Fibroblast of pulmonary artery (primary cell): ENCODE measurements around the gene INA.

Source experiments
- DNase-seq: peaks from one replicate; pipeline ENCODE4 v3.0.0-alpha.2; 2010; ENCODE audit warnings: low read depth
- H3K4me3 ChIP-seq: replicated peaks from 2 replicates; pipeline ENCODE4 v1.5.1; 2011; ENCODE audit warnings: low read depth, mild to moderate bottlenecking, control low read depth, low read length, moderate library complexity
- TF ChIP-seq, protein P1 (sequence below): IDR thresholded peaks from 2 replicates; pipeline ENCODE4 v1.5.1; 2011; ENCODE audit warnings: mild to moderate bottlenecking, control low read depth, low read length, inconsistent platforms; ENCODE audit errors: missing control alignments

The INA gene

GRCh38 chr10:103273041-103273441, 3.9 kb upstream of the INA start:
- DNase-seq = peak; percentile 93
- H3K4me3 ChIP-seq = no peak overlapping the region
- TF ChIP-seq, protein P1, sequence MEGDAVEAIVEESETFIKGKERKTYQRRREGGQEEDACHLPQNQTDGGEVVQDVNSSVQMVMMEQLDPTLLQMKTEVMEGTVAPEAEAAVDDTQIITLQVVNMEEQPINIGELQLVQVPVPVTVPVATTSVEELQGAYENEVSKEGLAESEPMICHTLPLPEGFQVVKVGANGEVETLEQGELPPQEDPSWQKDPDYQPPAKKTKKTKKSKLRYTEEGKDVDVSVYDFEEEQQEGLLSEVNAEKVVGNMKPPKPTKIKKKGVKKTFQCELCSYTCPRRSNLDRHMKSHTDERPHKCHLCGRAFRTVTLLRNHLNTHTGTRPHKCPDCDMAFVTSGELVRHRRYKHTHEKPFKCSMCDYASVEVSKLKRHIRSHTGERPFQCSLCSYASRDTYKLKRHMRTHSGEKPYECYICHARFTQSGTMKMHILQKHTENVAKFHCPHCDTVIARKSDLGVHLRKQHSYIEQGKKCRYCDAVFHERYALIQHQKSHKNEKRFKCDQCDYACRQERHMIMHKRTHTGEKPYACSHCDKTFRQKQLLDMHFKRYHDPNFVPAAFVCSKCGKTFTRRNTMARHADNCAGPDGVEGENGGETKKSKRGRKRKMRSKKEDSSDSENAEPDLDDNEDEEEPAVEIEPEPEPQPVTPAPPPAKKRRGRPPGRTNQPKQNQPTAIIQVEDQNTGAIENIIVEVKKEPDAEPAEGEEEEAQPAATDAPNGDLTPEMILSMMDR = no peak

DNA sequence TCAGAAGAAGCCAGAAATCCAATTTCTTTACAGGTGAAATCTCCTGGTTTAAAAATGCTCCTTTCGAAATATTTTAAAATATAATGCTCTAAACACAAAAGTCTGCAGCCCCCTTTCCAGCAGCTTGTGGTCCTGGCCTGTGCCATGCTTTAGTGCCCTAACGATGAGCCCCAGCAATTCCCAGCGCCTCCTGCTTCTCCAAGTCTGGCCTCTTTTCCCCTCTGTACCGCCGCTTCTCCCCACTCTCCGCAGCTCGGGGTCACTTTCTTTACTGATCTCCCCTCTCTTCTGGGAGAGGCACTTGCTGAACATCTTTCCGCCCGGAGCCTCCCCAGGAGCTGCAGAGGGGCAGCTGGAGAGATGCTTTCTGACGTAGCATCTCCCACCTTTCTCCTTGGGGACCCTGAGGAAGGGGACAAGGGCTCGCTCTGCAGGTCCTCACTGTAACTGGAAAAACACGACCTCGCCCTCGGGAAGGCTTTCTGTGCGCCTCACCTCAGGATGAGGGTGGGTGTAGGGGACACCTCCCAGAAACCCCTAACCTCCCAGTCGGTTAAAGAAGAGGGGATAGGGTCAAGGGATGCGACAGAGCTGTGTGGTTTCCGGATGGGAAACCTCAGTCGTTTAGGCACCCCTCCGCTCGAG, 565 bp upstream of the INA start:
- TF ChIP-seq, protein P1 = no peak
- DNase-seq = no peak
- no peak overlapping the region for H3K4me3 ChIP-seq

GRCh38 chr10:103277713-103278536, 987 bp downstream of the INA start:
- TF ChIP-seq, protein P1 = no peak
- DNase-seq = no peak
- H3K4me3 ChIP-seq = no peak overlapping the region

DNA sequence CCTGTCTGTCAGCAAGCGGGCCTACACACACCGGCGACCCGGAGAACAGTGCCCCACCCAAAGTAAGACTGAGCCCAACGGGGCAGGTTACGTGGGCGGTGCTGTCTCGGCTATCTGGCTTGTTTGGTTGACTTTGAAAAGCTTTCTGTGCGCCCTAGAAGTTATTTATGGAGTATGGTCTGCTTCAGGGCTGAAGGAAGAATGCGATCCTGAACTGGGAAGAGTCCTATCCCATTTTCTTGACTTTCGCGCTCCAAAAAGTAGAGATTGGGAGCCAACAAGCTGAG, 1.5 kb downstream of the INA start:
- no peak for DNase-seq
- TF ChIP-seq, protein P1 = no peak
- H3K4me3 ChIP-seq = no peak overlapping the region

- TF ChIP-seq, protein P1 = no peak
- no peak overlapping the region for H3K4me3 ChIP-seq
Observed at GRCh38 chr10:103278862-103279298, 1.9 kb downstream of the INA start.

GRCh38 chr10:103280031-103280430, 3.1 kb downstream of the INA start:
- TF ChIP-seq, protein P1 = no peak
- DNase-seq = no peak
- no peak overlapping the region for H3K4me3 ChIP-seq

More at GRCh38 chr10:103278862-103279298, 1.9 kb downstream of the INA start:
- DNase-seq = peak; percentile 67
